Type B pancreatic cell (in vitro differentiated cells): ENCODE results near the gene FGFR2. TPM values are rescaled to one million over a fixed set of nuclear protein-coding genes. Genes with fewer than 3 reads are reported as not detected.

Source experiments
- DNase-seq: peaks from one replicate; pipeline ENCODE4 v3.0.0; 2021; ENCODE audit warnings: mixed read lengths; ENCODE audit not compliant: unreplicated experiment; ENCODE audit errors: extremely low spot score
- H3K27ac Mint-ChIP-seq: 2 replicates; pipeline ENCODE4 v1.8.0; 2021; ENCODE audit warnings: mild to moderate bottlenecking, mixed read lengths
- H3K27me3 Mint-ChIP-seq: 2 replicates; pipeline ENCODE4 v1.8.0; 2021; ENCODE audit warnings: mixed read lengths
- H3K36me3 Mint-ChIP-seq: 2 replicates; pipeline ENCODE4 v1.8.0; 2021; ENCODE audit warnings: mixed read lengths
- H3K4me1 Mint-ChIP-seq: one replicate; pipeline ENCODE4 v1.8.0; 2021; ENCODE audit warnings: mixed read lengths; ENCODE audit not compliant: unreplicated experiment
- H3K4me3 Mint-ChIP-seq: 2 replicates; pipeline ENCODE4 v1.8.0; 2021; ENCODE audit warnings: mild to moderate bottlenecking, mixed read lengths
- H3K9me3 Mint-ChIP-seq: 2 replicates; pipeline ENCODE4 v1.8.0; 2021; ENCODE audit warnings: mixed read lengths
- total RNA-seq: library from RNA; stranded (reverse); gene quantifications from 2 replicates; pipeline ENCODE4 v1.2.1, GENCODE V29; 2021; ENCODE audit warnings: low replicate concordance
- TF ChIP-seq, protein P1 (sequence below): fragments of 200-600 bp; sonication (generic); conservative IDR thresholded peaks from 2 replicates; pipeline ENCODE4 v1.5.0; 2021; ENCODE audit warnings: antibody characterized with exemption, mild to moderate bottlenecking

Gene FGFR2
- total RNA-seq, 1 donor from 2014 or later = 173 TPM

DNA sequence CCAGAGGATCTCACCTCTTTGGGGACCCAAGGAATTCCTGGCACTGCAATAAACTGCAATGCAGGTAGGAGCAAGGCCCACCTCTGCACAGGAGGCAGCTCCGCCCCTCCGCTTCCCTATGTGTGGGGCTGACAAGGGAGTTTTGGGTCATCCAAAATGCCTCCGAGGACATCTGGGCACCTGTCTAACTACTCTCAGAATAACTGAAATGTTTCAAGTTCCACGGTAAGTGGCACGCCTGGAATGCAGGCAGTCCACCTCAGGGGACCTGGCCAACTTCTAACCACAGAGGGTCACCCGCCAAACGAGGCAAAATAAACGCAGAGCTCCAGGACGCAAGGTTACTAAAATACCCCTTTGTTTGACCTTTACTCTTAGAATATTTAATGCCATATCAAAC, 102.5 kb downstream of the FGFR2 start:
- no peak for DNase-seq
- Mint-ChIP-seq H3K4me3 (no peak overlapping the region), H3K27me3 (no peaks in the 10 kb centered on the region), H3K36me3 (peaks cover 76% of the 10 kb centered on the region), H3K4me1 (peaks cover 36% of the 10 kb centered on the region), H3K27ac (no peak overlapping the region), H3K9me3 (no peaks in the 10 kb centered on the region)
- TF ChIP-seq, protein P1, sequence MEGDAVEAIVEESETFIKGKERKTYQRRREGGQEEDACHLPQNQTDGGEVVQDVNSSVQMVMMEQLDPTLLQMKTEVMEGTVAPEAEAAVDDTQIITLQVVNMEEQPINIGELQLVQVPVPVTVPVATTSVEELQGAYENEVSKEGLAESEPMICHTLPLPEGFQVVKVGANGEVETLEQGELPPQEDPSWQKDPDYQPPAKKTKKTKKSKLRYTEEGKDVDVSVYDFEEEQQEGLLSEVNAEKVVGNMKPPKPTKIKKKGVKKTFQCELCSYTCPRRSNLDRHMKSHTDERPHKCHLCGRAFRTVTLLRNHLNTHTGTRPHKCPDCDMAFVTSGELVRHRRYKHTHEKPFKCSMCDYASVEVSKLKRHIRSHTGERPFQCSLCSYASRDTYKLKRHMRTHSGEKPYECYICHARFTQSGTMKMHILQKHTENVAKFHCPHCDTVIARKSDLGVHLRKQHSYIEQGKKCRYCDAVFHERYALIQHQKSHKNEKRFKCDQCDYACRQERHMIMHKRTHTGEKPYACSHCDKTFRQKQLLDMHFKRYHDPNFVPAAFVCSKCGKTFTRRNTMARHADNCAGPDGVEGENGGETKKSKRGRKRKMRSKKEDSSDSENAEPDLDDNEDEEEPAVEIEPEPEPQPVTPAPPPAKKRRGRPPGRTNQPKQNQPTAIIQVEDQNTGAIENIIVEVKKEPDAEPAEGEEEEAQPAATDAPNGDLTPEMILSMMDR = no peak

DNA sequence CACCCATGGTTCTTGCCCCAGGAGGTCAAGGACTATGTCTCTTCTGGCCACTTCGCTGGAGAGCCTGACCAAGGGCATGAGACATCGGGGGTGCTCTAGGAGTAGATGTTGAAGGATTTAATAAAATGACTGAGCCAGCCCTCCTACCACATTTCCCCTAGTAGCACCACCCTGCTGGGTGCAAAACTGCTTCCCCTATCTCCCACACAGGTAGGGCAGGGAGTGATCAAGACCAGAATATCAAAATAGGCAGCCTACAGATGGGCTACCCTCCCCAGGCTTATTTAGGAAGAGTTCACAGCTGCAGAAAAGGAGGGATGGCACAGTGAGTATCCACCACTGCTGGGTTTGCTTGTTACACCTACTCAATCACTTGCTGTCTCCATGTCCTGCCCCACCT, 103.9 kb downstream of the FGFR2 start:
- Mint-ChIP-seq H3K4me3 (peak overlapping the region; percentile 30), H3K9me3 (no peaks in the 10 kb centered on the region), H3K36me3 (peaks cover 72% of the 10 kb centered on the region), H3K27ac (no peak overlapping the region), H3K4me1 (peaks cover 26% of the 10 kb centered on the region), H3K27me3 (no peaks in the 10 kb centered on the region)
- DNase-seq = no peak
- TF ChIP-seq, protein P1 = no peak

DNA sequence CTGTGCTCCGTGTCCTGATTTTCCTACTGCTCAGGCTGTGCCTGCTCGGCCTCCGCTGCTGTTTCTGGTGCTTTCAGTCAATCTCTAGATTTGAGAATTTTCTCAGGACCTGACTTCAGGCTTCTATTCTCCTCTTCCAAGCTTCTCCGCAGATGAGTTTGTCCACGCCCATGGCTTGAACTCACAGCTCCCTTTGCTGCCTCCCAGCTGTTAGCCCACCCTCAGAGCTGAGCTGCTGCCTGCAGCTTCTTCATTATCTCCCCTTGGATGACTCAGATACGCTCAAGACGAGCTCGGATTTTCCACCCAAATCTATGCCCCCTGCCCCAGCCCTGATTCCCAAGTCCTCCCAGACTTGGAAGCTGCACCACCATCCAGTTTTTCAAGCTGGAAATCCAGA, 104.7 kb downstream of the FGFR2 start:
- Mint-ChIP-seq H3K27ac (no peak overlapping the region), H3K4me1 (peaks cover 24% of the 10 kb centered on the region), H3K36me3 (peaks cover 66% of the 10 kb centered on the region), H3K9me3 (no peaks in the 10 kb centered on the region), H3K4me3 (no peak overlapping the region), H3K27me3 (no peaks in the 10 kb centered on the region)
- DNase-seq = no peak
- TF ChIP-seq, protein P1 = no peak

DNA sequence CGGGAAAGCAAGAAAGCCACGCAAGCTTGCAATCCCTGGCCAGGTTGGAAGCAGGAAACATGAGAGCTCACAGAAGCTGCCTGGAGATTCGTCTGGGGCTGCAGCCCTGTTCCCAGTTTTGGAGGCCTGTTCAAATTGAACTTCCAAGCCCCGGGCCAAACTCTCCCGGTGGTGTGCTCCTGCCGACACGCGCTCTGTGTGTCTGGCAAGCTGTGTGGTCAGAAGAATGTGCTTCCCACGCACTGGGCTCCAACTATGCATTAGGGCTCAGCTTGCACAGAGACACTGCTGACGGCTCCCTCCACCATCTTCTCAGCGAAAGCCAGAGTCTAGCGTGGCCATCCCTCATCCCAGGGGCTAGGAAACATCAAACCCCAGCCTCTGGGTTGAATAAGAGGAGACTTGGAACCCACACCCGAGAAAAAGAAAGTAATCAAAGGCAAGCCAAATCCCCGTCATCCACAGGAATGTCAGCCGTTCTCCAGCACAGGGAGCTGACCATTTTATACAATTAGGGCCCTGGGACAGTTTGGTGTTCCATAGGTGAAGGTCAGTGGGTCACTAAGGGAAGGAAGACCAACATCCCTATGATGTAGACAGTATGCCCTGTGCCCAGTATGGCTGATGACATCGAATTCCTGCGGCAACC, 107.2 kb downstream of the FGFR2 start:
- TF ChIP-seq, protein P1 = no peak
- peaks cover 63% of the 10 kb centered on the region for H3K36me3 Mint-ChIP-seq
- peaks cover 22% of the 10 kb centered on the region for H3K4me1 Mint-ChIP-seq
- no peak overlapping the region for H3K27ac Mint-ChIP-seq
- no peak overlapping the region for H3K4me3 Mint-ChIP-seq
- H3K27me3 Mint-ChIP-seq = no peaks in the 10 kb centered on the region
- no peaks in the 10 kb centered on the region for H3K9me3 Mint-ChIP-seq
- DNase-seq = no peak

DNA sequence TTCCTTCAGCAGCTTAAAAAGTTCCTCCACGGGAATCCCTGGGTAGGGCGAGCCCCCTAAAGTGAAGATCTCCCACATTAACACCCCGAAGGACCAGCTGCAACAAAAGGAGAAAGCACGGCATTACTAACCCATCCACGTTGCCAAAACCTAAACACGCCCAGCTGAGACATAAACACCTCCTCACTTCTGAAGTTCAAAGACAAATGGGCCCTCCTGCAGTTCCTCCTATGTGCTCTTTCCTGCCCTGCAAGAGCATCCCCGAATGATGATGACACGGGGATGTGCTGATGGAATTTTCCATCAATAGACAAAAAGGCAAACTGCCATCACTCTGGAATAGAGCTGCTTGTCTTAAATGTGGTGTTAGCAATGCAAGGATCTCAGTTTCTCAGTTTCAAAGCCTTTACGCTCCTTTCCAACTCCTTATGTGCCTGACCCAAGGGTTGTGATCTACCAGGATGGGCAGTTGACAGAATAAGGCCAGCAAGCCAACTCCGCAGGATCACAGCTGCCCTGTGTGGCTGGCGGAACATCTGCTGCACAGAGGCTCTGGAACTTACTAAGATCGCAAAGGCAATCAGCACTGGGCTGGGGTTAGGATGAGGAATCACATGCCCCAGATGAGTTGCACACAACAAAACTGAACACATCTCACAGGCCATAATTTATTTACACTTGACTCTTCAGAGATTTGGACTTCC, 112.7 kb downstream of the FGFR2 start:
- DNase-seq = no peak
- no peak overlapping the region for H3K27ac Mint-ChIP-seq
- peaks cover 21% of the 10 kb centered on the region for H3K4me1 Mint-ChIP-seq

More for the DNA sequence above, 112.7 kb downstream of the FGFR2 start:
- peaks cover 66% of the 10 kb centered on the region for H3K36me3 Mint-ChIP-seq
- peaks cover 5% of the 10 kb centered on the region for H3K9me3 Mint-ChIP-seq
- TF ChIP-seq, protein P1 = no peak
- no peak overlapping the region for H3K4me3 Mint-ChIP-seq
- H3K27me3 Mint-ChIP-seq = no peaks in the 10 kb centered on the region
